ENCODE results near the gene SERGEF.

- no peak for TF ChIP-seq CTCF (IDR thresholded peaks at IDR 0.05; ENCODE audit: low read length)
- no peak for TF ChIP-seq EZH2phosphoT487 (IDR thresholded peaks at IDR 0.05; ENCODE audit: low read length)
Measured at GRCh38 chr11:17771841-17772401, 240.9 kb downstream of the SERGEF start.
